Stimulated activated CD8-positive, alpha-beta memory T cell treated with anti-CD3 and anti-CD28 coated beads, Interleukin-15, amount 100 ng/mL, for 4 hours (primary cell): Measurements from ENCODE around the gene AGAP1.

ENCODE experiments used
- DNase-seq, 2 donors: peaks; one replicate each; pipeline ENCODE4 v3.0.0-alpha.2; 2020; ENCODE audit warnings: low read depth in 2 of 2

The AGAP1 gene

GRCh38 chr2:236093134-236093533 lies 599.3 kb downstream of the AGAP1 start:
- DNase-seq, result no peak

GRCh38 chr2:236095504-236095903 lies 601.7 kb downstream of the AGAP1 start:
- no peak for DNase-seq

- no peak for DNase-seq
Measured at GRCh38 chr2:236101311-236101950, 607.6 kb downstream of the AGAP1 start.

GRCh38 chr2:236102971-236103370 lies 609.1 kb downstream of the AGAP1 start:
- no peak for DNase-seq

- DNase-seq, result no peak
Measured at GRCh38 chr2:236103981-236104380, 610.1 kb downstream of the AGAP1 start.

- DNase-seq, result no peak
Measured at GRCh38 chr2:236105955-236106607, 612.2 kb downstream of the AGAP1 start.

GRCh38 chr2:236106761-236107160 lies 612.9 kb downstream of the AGAP1 start:
- no peak for DNase-seq

GRCh38 chr2:236107536-236107935 lies 613.7 kb downstream of the AGAP1 start:
- DNase-seq, result no peak

- DNase-seq, result no peak
Measured at GRCh38 chr2:236107942-236108625, 614.2 kb downstream of the AGAP1 start.

- DNase-seq, result no peak
Measured at GRCh38 chr2:236109061-236109460, 615.2 kb downstream of the AGAP1 start.

- no peak for DNase-seq
Measured at GRCh38 chr2:236109473-236109872, 615.6 kb downstream of the AGAP1 start.

- no peak for DNase-seq
Measured at GRCh38 chr2:236112466-236112865, 618.6 kb downstream of the AGAP1 start.

- no peak for DNase-seq
Measured at GRCh38 chr2:236113425-236113824, 619.6 kb downstream of the AGAP1 start.

GRCh38 chr2:236113948-236114347 lies 620.1 kb downstream of the AGAP1 start:
- no peak for DNase-seq

GRCh38 chr2:236114959-236115358 lies 621.1 kb downstream of the AGAP1 start:
- DNase-seq, result no peak

GRCh38 chr2:236117401-236117800 lies 623.6 kb downstream of the AGAP1 start:
- DNase-seq, result no peak

GRCh38 chr2:236117861-236118269 lies 624.0 kb downstream of the AGAP1 start:
- DNase-seq, result no peak

GRCh38 chr2:236119003-236119402 lies 625.2 kb downstream of the AGAP1 start:
- no peak for DNase-seq

- no peak for DNase-seq
Measured at GRCh38 chr2:236119476-236119875, 625.6 kb downstream of the AGAP1 start.

GRCh38 chr2:236120141-236120601 lies 626.3 kb downstream of the AGAP1 start:
- DNase-seq, result no peak

- no peak for DNase-seq
Measured at GRCh38 chr2:236120829-236121228, 627.0 kb downstream of the AGAP1 start.

- DNase-seq, result no peak
Measured at GRCh38 chr2:236121546-236121945, 627.7 kb downstream of the AGAP1 start.

- DNase-seq, result no peak
Measured at GRCh38 chr2:236122236-236122635, 628.4 kb downstream of the AGAP1 start.
